ENCODE data around the gene PDE6G.

DNA sequence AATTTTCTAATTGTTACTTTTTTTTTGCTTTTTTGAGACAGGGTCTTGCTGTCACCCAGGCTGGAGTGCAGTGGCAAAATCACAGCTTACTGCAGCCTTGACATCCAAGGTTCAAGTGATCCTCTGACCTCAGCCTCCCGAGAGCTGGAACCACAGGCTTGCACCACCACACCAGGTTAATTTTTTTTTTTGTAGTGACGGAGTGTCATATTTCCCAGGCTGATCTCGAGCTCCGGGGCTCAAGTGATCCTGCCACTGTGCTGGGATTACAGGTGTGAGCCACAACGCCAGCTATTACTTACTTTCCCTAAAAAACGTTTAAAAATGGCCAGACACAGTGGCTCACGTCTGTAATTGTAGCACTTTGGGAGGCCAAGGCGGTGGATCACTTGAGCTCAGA, 26.1 kb downstream of the PDE6G start:
- TF ChIP-seq, protein P1, sequence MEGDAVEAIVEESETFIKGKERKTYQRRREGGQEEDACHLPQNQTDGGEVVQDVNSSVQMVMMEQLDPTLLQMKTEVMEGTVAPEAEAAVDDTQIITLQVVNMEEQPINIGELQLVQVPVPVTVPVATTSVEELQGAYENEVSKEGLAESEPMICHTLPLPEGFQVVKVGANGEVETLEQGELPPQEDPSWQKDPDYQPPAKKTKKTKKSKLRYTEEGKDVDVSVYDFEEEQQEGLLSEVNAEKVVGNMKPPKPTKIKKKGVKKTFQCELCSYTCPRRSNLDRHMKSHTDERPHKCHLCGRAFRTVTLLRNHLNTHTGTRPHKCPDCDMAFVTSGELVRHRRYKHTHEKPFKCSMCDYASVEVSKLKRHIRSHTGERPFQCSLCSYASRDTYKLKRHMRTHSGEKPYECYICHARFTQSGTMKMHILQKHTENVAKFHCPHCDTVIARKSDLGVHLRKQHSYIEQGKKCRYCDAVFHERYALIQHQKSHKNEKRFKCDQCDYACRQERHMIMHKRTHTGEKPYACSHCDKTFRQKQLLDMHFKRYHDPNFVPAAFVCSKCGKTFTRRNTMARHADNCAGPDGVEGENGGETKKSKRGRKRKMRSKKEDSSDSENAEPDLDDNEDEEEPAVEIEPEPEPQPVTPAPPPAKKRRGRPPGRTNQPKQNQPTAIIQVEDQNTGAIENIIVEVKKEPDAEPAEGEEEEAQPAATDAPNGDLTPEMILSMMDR (IDR thresholded peaks at IDR 0.05): no peak
- no peak for TF ChIP-seq REST (IDR thresholded peaks at IDR 0.05; ENCODE audit: insufficient read depth in 1 of 2, low read depth in 2 of 2, low read length in 1 of 2)
- TF ChIP-seq SIN3A (IDR thresholded peaks at IDR 0.05; ENCODE audit: borderline replicate concordance, insufficient read depth, low read depth, low read length): no peak
